ENCODE results near the gene ZNF474.

DNA sequence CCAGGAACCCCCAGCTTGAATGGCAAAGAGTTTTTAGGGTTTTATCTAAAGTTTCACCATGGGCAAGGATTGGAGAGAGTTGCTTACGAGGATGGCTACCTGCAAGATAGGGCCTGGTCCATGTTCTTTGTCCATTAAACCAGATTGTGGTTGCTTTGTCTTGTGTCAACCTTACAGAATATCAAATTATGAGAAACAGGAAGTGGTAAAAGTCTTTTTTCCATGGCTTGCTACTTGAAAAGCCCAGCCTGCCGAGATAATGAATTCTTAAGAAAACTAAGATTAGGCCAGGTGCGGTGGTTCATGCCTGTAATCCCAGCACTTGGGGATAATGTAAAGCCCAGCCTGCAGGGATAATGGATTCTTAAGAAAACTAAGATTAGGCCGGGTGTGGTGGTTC, 24.4 kb downstream of the ZNF474 start:
- no peak for TF ChIP-seq CTCF (IDR thresholded peaks at IDR 0.05)
- no peak for TF ChIP-seq POLR2A (IDR thresholded peaks at IDR 0.05)

Data from prostate gland (tissue), 2 donors.